ENCODE data around the gene LGALS7. TPM values are rescaled to one million over a fixed set of nuclear protein-coding genes. Genes with fewer than 3 reads are reported as not detected.
"Not testable (repeated sequence)": the region's sequence is repeated elsewhere in the genome, so short reads cannot be mapped to it uniquely, and the experiment has no call there.

The LGALS7 gene
- total RNA-seq, 1 donor from 2014 or later: not detected

- no peak overlapping the region for H3K27ac ChIP-seq
- no peak overlapping the region for H3K4me3 ChIP-seq
- no peak for ATAC-seq
- intact Hi-C loops (cut with DNase I): no loop called here
- H3K36me3 ChIP-seq: peaks cover 48% of the 10 kb centered on the region
- no peak for TF ChIP-seq CTCF (IDR thresholded peaks at IDR 0.05)
- no peaks in the 10 kb centered on the region for H3K4me1 ChIP-seq
- no peak for DNase-seq
- H3K9me3 ChIP-seq: no peaks in the 10 kb centered on the region
- no peaks in the 10 kb centered on the region for H3K27me3 ChIP-seq
These were observed 42.0 kb upstream of the LGALS7 start for GRCh38 chr19:38815059-38816001.

- ATAC-seq; H3K4me3 ChIP-seq; intact Hi-C loops (cut with DNase I); H3K9me3 ChIP-seq; H3K27ac ChIP-seq; H3K27me3 ChIP-seq; DNase-seq; H3K4me1 ChIP-seq: not testable (repeated sequence)
- H3K36me3 ChIP-seq: peaks cover 40% of the 10 kb centered on the region
These were observed 40.6 kb upstream of the LGALS7 start for GRCh38 chr19:38813932-38814331.

DNA sequence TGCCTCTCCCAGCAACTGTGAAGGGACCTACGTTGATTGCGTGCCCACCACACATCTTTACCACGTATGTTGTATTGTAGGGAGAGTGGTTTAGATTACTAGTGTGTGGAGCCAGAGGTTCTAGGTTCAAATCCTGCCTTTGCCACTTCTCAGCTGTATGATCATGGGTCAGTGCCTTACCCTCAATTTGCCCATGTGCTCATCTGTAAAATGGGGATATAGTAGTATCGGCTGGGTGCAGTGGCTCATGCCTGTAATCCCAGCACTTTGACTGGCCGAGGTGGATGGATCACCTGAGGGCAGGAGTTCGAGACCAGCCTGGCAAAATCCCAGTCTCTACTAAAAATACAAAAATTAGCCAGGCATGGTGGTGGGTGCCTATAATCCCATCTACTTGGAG, 40.0 kb upstream of the LGALS7 start:
- intact Hi-C loops (cut with DNase I): no loop called here
- H3K9me3 ChIP-seq: no peaks in the 10 kb centered on the region
- no peak for TF ChIP-seq CTCF (IDR thresholded peaks at IDR 0.05)
- ATAC-seq (no peak), DNase-seq (no peak)
- H3K36me3 ChIP-seq: peaks cover 37% of the 10 kb centered on the region
- H3K27ac ChIP-seq: no peak overlapping the region
- no peaks in the 10 kb centered on the region for H3K4me1 ChIP-seq
- H3K4me3 ChIP-seq: no peak overlapping the region
- H3K27me3 ChIP-seq: no peaks in the 10 kb centered on the region

GRCh38 chr19:38812841-38813320, 39.6 kb upstream of the LGALS7 start, which contains the start of gene LGALS4:
LGALS4 (minus strand) TSS chr19:38812945; CDS start chr19:38812886, 59 bp downstream.
- Histone ChIP-seq H3K36me3 (peaks cover 32% of the 10 kb centered on the region), H3K4me1 (peaks cover 3% of the 10 kb centered on the region), H3K27ac (no peak within 1 kb of the TSS), H3K4me3 (no peak within 1 kb of the TSS), H3K27me3 (no peaks in the 10 kb centered on the region), H3K9me3 (no peaks in the 10 kb centered on the region)
- peak; percentile 75 for ATAC-seq
- no peak for TF ChIP-seq CTCF (IDR thresholded peaks at IDR 0.05)
- intact Hi-C loops (cut with DNase I): no loop called here
- no peak for DNase-seq

DNA sequence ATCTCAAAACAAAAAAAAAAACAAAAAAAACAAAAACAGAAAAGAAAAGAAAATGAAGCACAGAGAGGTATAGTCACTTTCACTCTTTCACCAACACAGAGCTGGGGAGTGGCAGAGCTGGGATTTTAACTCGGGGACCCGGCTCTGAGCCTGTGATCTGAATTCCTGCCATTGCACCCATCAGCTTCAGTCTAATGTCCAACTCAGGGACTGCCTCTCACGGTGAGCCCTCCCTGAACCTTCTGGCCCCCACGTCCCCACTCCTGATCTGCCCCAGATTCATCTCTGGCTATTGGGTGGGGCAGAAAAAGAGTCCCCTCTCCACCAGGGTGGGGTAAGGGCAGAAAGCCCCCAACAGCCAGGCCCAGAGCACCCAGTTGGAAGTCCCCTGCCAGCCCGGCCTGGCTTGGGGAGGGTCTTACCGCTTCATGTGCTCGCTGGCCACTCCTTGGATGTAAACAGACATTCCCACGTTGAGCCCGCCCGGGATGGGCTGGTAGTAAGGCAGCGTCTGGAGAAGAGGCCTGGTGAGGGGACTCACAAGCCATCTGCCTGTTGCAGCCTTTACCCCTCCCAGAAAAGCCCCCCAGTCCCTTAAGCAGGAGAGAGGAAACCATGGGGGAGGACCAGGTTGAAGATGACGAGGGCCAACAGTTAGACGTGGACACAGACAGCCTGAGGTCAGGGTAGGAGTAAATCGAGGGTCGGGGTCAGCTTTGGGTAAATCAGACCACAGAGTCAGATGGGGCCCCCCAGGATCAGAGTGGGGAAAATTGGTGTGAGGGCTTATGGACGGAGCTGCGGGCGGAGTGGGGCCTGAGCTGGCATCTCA, 38.9 kb upstream of the LGALS7 start:
- H3K4me3 ChIP-seq: no peak overlapping the region
- H3K36me3 ChIP-seq: peaks cover 26% of the 10 kb centered on the region
- no peak for DNase-seq
- TF ChIP-seq CTCF (IDR thresholded peaks at IDR 0.05): no peak
- H3K4me1 ChIP-seq: peaks cover 3% of the 10 kb centered on the region
- H3K9me3 ChIP-seq: no peaks in the 10 kb centered on the region
- no peak for ATAC-seq
- H3K27ac ChIP-seq: no peak overlapping the region
- intact Hi-C loops (cut with DNase I): no loop called here
- no peaks in the 10 kb centered on the region for H3K27me3 ChIP-seq
